GM12892 (cell line): ENCODE measurements around the gene STK38L.

Source experiments
- POLR2A ChIP-seq: IDR thresholded peaks from 2 replicates; pipeline ENCODE4 v1.6.1; 2011; ENCODE audit warnings: low read depth, low read length, control low read depth
- POLR2AphosphoS5 ChIP-seq: IDR thresholded peaks from 2 replicates; pipeline ENCODE4 v1.6.1; 2011; ENCODE audit warnings: low read depth, low read length, control low read depth
- TAF1 ChIP-seq: IDR thresholded peaks from 2 replicates; pipeline ENCODE4 v1.6.1; 2011; ENCODE audit warnings: low read depth, mild to moderate bottlenecking, control low read depth, low read length, borderline replicate concordance

- no peak for TF ChIP-seq POLR2A
- no peak for TF ChIP-seq POLR2AphosphoS5
- TF ChIP-seq TAF1: no peak
These were observed 24.4 kb upstream of the STK38L start for GRCh38 chr12:27219693-27220054.
